ENCODE measurements around the gene TMEM92. TPM values are rescaled to one million over a fixed set of nuclear protein-coding genes. Genes with fewer than 3 reads are reported as not detected.
A peak's percentile ranks its signal among the peaks of the same experiment; 100 is the strongest.

The TMEM92 gene
- total and polyA plus RNA-seq, 2 of the 13 experiments (the other 11 are each of a cell fraction or from before 2014, with no cell fraction given) = 0.07 TPM; not detected in 1

GRCh38 chr17:50310455-50311111, 36.3 kb downstream of the TMEM92 start (continued):
- TF ChIP-seq ZBTB34 (CRISPR knock-in tag; IDR thresholded peaks at IDR 0.05) (no peak), ZNF724P (CRISPR knock-in tag; IDR thresholded peaks at IDR 0.05; ENCODE audit: borderline replicate concordance) (no peak), HMG20A (CRISPR knock-in tag; IDR thresholded peaks at IDR 0.05; ENCODE audit: borderline replicate concordance) (peak; percentile 69; the same call in 1 of the 2 replicates), WIZ (CRISPR knock-in tag; IDR thresholded peaks at IDR 0.05) (no peak), ZUFSP (CRISPR knock-in tag; IDR thresholded peaks at IDR 0.05; ENCODE audit: borderline replicate concordance) (no peak), E2F1 (CRISPR knock-in tag; IDR thresholded peaks at IDR 0.05) (no peak), CBX1 (IDR thresholded peaks at IDR 0.05; ENCODE audit: low read depth) (no peak), ZNF839 (CRISPR knock-in tag; IDR thresholded peaks at IDR 0.05; ENCODE audit: borderline replicate concordance) (no peak), ZNF766 (CRISPR knock-in tag; IDR thresholded peaks at IDR 0.05; ENCODE audit: borderline replicate concordance) (no peak), SP5 (CRISPR knock-in tag; IDR thresholded peaks at IDR 0.05; ENCODE audit: borderline replicate concordance, low read depth) (no peak), ZNF136 (CRISPR knock-in tag; IDR thresholded peaks at IDR 0.05; ENCODE audit: low read depth) (no peak), TFDP2 (CRISPR knock-in tag; IDR thresholded peaks at IDR 0.05) (no peak), PRDM4 (CRISPR knock-in tag; IDR thresholded peaks at IDR 0.05; ENCODE audit: borderline replicate concordance) (no peak), CREBL2 (CRISPR knock-in tag; IDR thresholded peaks at IDR 0.05; ENCODE audit: borderline replicate concordance) (no peak), SP140L (CRISPR knock-in tag; IDR thresholded peaks at IDR 0.05; ENCODE audit: borderline replicate concordance) (no peak), MATR3 (CRISPR knock-in tag; IDR thresholded peaks at IDR 0.05) (no peak), MED1 (CRISPR knock-in tag; IDR thresholded peaks at IDR 0.05) (0 out of 2 replicates have a peak, but pooled peaks have one; percentile 19), ERF (CRISPR knock-in tag; IDR thresholded peaks at IDR 0.05) (0 out of 2 replicates have a peak, but pooled peaks have one; percentile 46), EED (CRISPR knock-in tag; IDR thresholded peaks at IDR 0.05) (no peak), ZNF441 (CRISPR knock-in tag; IDR thresholded peaks at IDR 0.05; ENCODE audit: borderline replicate concordance) (no peak), ETV5 (CRISPR knock-in tag; IDR thresholded peaks at IDR 0.05; ENCODE audit: borderline replicate concordance) (no peak)
